Calu3 (cell line): ENCODE measurements around the gene VPS41. TPM values are rescaled to one million over a fixed set of nuclear protein-coding genes. Genes with fewer than 3 reads are reported as not detected.

Experiments
- BruUV-seq: library from RNA; stranded (reverse); fragments of 400-500 nt; replicated peaks from 2 replicates; lab custom pipeline; 2021; lab: Mats Ljungman, UMichigan
- CTCF ChIA-PET: fragments of 300-600 bp; sonication (Branson Sonifier 250); formaldehyde crosslinking; loops from one replicate; lab custom pipeline; 2022; ENCODE audit warnings: antibody characterized with exemption; lab: Charles Lee
- DNase-seq: peaks from one replicate; pipeline ENCODE4 v3.0.0; 2022
- H3K27ac Mint-ChIP-seq: one replicate; pipeline ENCODE4 v1.8.0; 2022; ENCODE audit warnings: mixed read lengths; ENCODE audit not compliant: unreplicated experiment
- H3K27me3 Mint-ChIP-seq: one replicate; pipeline ENCODE4 v1.8.0; 2022; ENCODE audit warnings: mixed read lengths; ENCODE audit not compliant: unreplicated experiment
- H3K36me3 Mint-ChIP-seq: one replicate; pipeline ENCODE4 v1.8.0; 2022; ENCODE audit warnings: mild to moderate bottlenecking, moderate library complexity, mixed read lengths; ENCODE audit not compliant: insufficient read depth, unreplicated experiment
- H3K4me1 Mint-ChIP-seq: one replicate; pipeline ENCODE4 v1.8.0; 2022; ENCODE audit warnings: mild to moderate bottlenecking, low read depth, mixed read lengths; ENCODE audit not compliant: unreplicated experiment
- H3K4me3 Mint-ChIP-seq: one replicate; pipeline ENCODE4 v1.8.0; 2022; ENCODE audit warnings: mild to moderate bottlenecking, low read depth, moderate library complexity, mixed read lengths; ENCODE audit not compliant: unreplicated experiment
- H3K9me3 Mint-ChIP-seq: one replicate; pipeline ENCODE4 v1.8.0; 2022; ENCODE audit warnings: low read depth, mixed read lengths; ENCODE audit not compliant: unreplicated experiment
- CTCF ChIP-seq: fragments of 200-600 bp; IDR thresholded peaks from one replicate; pipeline ENCODE4 v1.8.0; 2022; ENCODE audit warnings: antibody characterized with exemption; ENCODE audit not compliant: unreplicated experiment
- intact Hi-C: fragments of 100-400 bp; cut with micrococcal nuclease; formaldehyde crosslinking; loops from one replicate; pipeline ENCODE4 v1.10.0; 2022; ENCODE audit not compliant: unreplicated experiment
- total RNA-seq: library from RNA; stranded (reverse); gene quantifications from 2 replicates; pipeline ENCODE4 v1.2.3, GENCODE V29; 2022

VPS41 gene
- total RNA-seq, 1 experiment from 2014 or later: 292 TPM

- DNase-seq: no peak
- no peak for TF ChIP-seq CTCF
- Mint-ChIP-seq H3K36me3 (peaks cover 19% of the 10 kb centered on the region), H3K27ac (peak overlapping the region; percentile 1), H3K4me1 (peaks cover 77% of the 10 kb centered on the region), H3K27me3 (no peaks in the 10 kb centered on the region), H3K9me3 (peaks cover 7% of the 10 kb centered on the region), H3K4me3 (no peak overlapping the region)
- CTCF ChIA-PET: interaction anchor here (0.6 to 1.6 kb wide), 3 partner anchors 9 to 322 kb away, joined by 3 to 4 read pairs (median 3); no protein-coding TSS in a partner anchor
- BruUV-seq: no TSS peak
- intact Hi-C loops: no loop called here
Observed at GRCh38 chr7:38881015-38881414, 28.0 kb downstream of the VPS41 start.

GRCh38 chr7:38880454-38880853, 28.5 kb downstream of the VPS41 start:
- H3K27ac Mint-ChIP-seq: no peak overlapping the region
- CTCF ChIA-PET: interaction anchor here (0.6 to 1.6 kb wide), 4 partner anchors 8 to 764 kb away, joined by 3 to 4 read pairs (median 3); no protein-coding TSS in a partner anchor
- BruUV-seq: no TSS peak

GRCh38 chr7:38880035-38880434, 29.0 kb downstream of the VPS41 start:
- H3K4me3 Mint-ChIP-seq: no peak overlapping the region
- no peak for DNase-seq
- intact Hi-C loops: no loop called here
- H3K9me3 Mint-ChIP-seq: peaks cover 5% of the 10 kb centered on the region
- peaks cover 67% of the 10 kb centered on the region for H3K4me1 Mint-ChIP-seq
- no TSS peak for BruUV-seq
- H3K27me3 Mint-ChIP-seq: no peaks in the 10 kb centered on the region
- H3K36me3 Mint-ChIP-seq: peaks cover 19% of the 10 kb centered on the region
- H3K27ac Mint-ChIP-seq: no peak overlapping the region
- no peak for TF ChIP-seq CTCF
- CTCF ChIA-PET: interaction anchor here (0.6 kb wide), 1 partner anchor 764 kb away, joined by 3 read pairs; no protein-coding TSS in a partner anchor

More at GRCh38 chr7:38880454-38880853, 28.5 kb downstream of the VPS41 start:
- Mint-ChIP-seq H3K9me3 (peaks cover 7% of the 10 kb centered on the region), H3K4me1 (peaks cover 71% of the 10 kb centered on the region), H3K36me3 (peaks cover 19% of the 10 kb centered on the region), H3K27me3 (no peaks in the 10 kb centered on the region), H3K4me3 (no peak overlapping the region)
- intact Hi-C loops: no loop called here
- no peak for TF ChIP-seq CTCF
- DNase-seq: no peak

GRCh38 chr7:38878694-38879457, 30.1 kb downstream of the VPS41 start:
- CTCF ChIA-PET: no interaction called here
- H3K4me3 Mint-ChIP-seq: no peak overlapping the region

More at GRCh38 chr7:38878694-38879457, 30.1 kb downstream of the VPS41 start:
- no TSS peak for BruUV-seq
- peaks cover 19% of the 10 kb centered on the region for H3K36me3 Mint-ChIP-seq
- intact Hi-C loops: no loop called here
- no peaks in the 10 kb centered on the region for H3K27me3 Mint-ChIP-seq
- peaks cover 5% of the 10 kb centered on the region for H3K9me3 Mint-ChIP-seq
- peaks cover 60% of the 10 kb centered on the region for H3K4me1 Mint-ChIP-seq
- DNase-seq: no peak
- no peak for TF ChIP-seq CTCF
- no peak overlapping the region for H3K27ac Mint-ChIP-seq
